K562 (cell line): Measurements from ENCODE around the gene NUCB2.

Source experiments
- FOXJ3 ChIP-seq: sonication (generic); formaldehyde crosslinking; IDR thresholded peaks from 2 replicates; pipeline ENCODE4 v1.4.0; 2020; ENCODE audit warnings: mild to moderate bottlenecking, missing genetic modification reagents
- HMGXB4 ChIP-seq: sonication (generic); formaldehyde crosslinking; IDR thresholded peaks from 2 replicates; pipeline ENCODE4 v1.8.1; 2023; ENCODE audit warnings: mild to moderate bottlenecking, missing genetic modification reagents
- JUN ChIP-seq, 2 experiments: sonication (generic) in 1 of 2; formaldehyde crosslinking in 1 of 2; IDR thresholded peaks; 2 replicates each; pipeline versions ENCODE4 v1.6.1 to v1.8.0; 2012 to 2022; ENCODE audit warnings: borderline replicate concordance in 2 of 2, mild to moderate bottlenecking in 2 of 2, improper control_type of control experiment in 1 of 2, low read depth in 1 of 2, low read length in 1 of 2, missing genetic modification reagents in 1 of 2
- POLR3A ChIP-seq: IDR thresholded peaks from 2 replicates; pipeline ENCODE4 v1.6.1; 2011; ENCODE audit warnings: borderline replicate concordance, mild to moderate bottlenecking, moderate library complexity; ENCODE audit not compliant: insufficient read length, insufficient read depth; ENCODE audit errors: extremely low read depth
- SMARCE1 ChIP-seq: fragments of 450-650 bp; IDR thresholded peaks from 2 replicates; pipeline ENCODE4 v1.7.1; 2016; ENCODE audit warnings: mild to moderate bottlenecking
- TAF1 ChIP-seq: IDR thresholded peaks from 2 replicates; pipeline ENCODE4 v1.6.1; 2011; ENCODE audit warnings: mild to moderate bottlenecking, low read length, moderate library complexity; ENCODE audit not compliant: insufficient read depth, control insufficient read depth, severe bottlenecking; ENCODE audit errors: extremely low read depth

GRCh38 chr11:17354601-17354991 is 78.1 kb downstream of the NUCB2 start:
- TF ChIP-seq FOXJ3 (CRISPR knock-in tag), result no peak
- TF ChIP-seq JUN (IDR thresholded peaks at IDR 0.05; ENCODE audit: borderline replicate concordance, low read depth, low read length), result no peak
- TF ChIP-seq JUN (CRISPR knock-in tag; IDR thresholded peaks at IDR 0.05; ENCODE audit: borderline replicate concordance), result no peak
- TF ChIP-seq SMARCE1, result no peak
- no peak for TF ChIP-seq POLR3A
- no peak for TF ChIP-seq TAF1
- TF ChIP-seq HMGXB4, result no peak
